Lung (tissue), 12 donors: ENCODE measurements around the gene PYCR2. TPM values are rescaled to one million over a fixed set of nuclear protein-coding genes. Genes with fewer than 3 reads are reported as not detected.

ENCODE experiments used
- ATAC-seq: fragments of 200-7000 bp; cut with Tn5 transposase; one replicate; pipeline ENCODE4 v1.9.1; 2020; ENCODE audit warnings: moderate number of reproducible peaks; ENCODE audit not compliant: insufficient read depth, low FRiP score
- DNase-seq, 3 donors: peaks; one replicate each; pipeline ENCODE4 v3.0.0-alpha.2; 2013 to 2017
- H3K27ac ChIP-seq, 2 donors: one replicate each; pipeline ENCODE4 v1.5.1; 2013; ENCODE audit warnings: mild to moderate bottlenecking in 2 of 2, moderate library complexity in 2 of 2, control low read depth in 1 of 2, inconsistent platforms in 1 of 2, low read depth in 1 of 2, low read length in 1 of 2
- H3K27me3 ChIP-seq, 3 donors: one replicate each; pipeline ENCODE4 v1.5.1; 2013; ENCODE audit warnings: low read length in 2 of 3; ENCODE audit not compliant: control insufficient read depth in 3 of 3, insufficient read depth in 3 of 3
- H3K36me3 ChIP-seq, 4 donors: one replicate each; pipeline ENCODE4 v1.5.1; 2013; ENCODE audit warnings: low read length in 4 of 4, mild to moderate bottlenecking in 1 of 4, moderate library complexity in 1 of 4; ENCODE audit not compliant: control insufficient read depth in 4 of 4, insufficient read depth in 4 of 4
- H3K4me1 ChIP-seq, 5 donors: one replicate each; pipeline ENCODE4 v1.5.1; 2013; ENCODE audit warnings: low read length in 5 of 5, mild to moderate bottlenecking in 2 of 5, moderate library complexity in 1 of 5; ENCODE audit not compliant: control insufficient read depth in 5 of 5, insufficient read depth in 5 of 5
- H3K4me3 ChIP-seq: one replicate; pipeline ENCODE4 v1.5.1; 2013; ENCODE audit warnings: mild to moderate bottlenecking, control low read depth, moderate library complexity
- H3K9ac ChIP-seq, 2 donors: one replicate each; pipeline ENCODE4 v1.5.1; 2013; ENCODE audit warnings: low read length in 2 of 2, control low read depth in 1 of 2; ENCODE audit not compliant: insufficient read depth in 1 of 2
- H3K9me3 ChIP-seq, 4 donors: one replicate each; pipeline ENCODE4 v1.5.1; 2013; ENCODE audit warnings: low read length in 3 of 4, mild to moderate bottlenecking in 1 of 4, moderate library complexity in 1 of 4; ENCODE audit not compliant: control insufficient read depth in 4 of 4, insufficient read depth in 3 of 4
- WGBS, 2 donors: extraction: QIAGEN DNeasy Blood & Tissue Kit; methylation state at CpG; one replicate each; pipeline ENCODE4 v1.1.7; 2013; 5-methylcytosine and 5-hydroxymethylcytosine counted together
- polyA plus RNA-seq, 2 donors: library from polyadenylated mRNA; stranded (reverse); fragments of 200-250 nt; gene quantifications; one replicate each; pipeline ENCODE4 v1.2.1, GENCODE V29; 2013
- total RNA-seq, 2 donors: library from RNA; depleted of rRNA in 1 of 2; stranded (reverse); fragments of >200 nt in 1 of 2; gene quantifications; one replicate each; pipeline ENCODE4 v1.2.1, GENCODE V29; 2014 to 2021
- TF ChIP-seq, protein P1 (sequence below): IDR thresholded peaks from 2 replicates; pipeline ENCODE4 v1.5.1; 2012; ENCODE audit warnings: mild to moderate bottlenecking; ENCODE audit errors: control extremely low read depth, extremely low read depth
- donor health status: control.
- donor health status: control.
- donor health status: Bipolar disorder and iron deficiency.
- donor health status: healthy.
- donor health status: DM: yes; HTN: yes; CAD: no.

Gene PYCR2
- total and polyA plus RNA-seq, 4 donors: 32.6 to 105 (median 84.8) TPM

DNA sequence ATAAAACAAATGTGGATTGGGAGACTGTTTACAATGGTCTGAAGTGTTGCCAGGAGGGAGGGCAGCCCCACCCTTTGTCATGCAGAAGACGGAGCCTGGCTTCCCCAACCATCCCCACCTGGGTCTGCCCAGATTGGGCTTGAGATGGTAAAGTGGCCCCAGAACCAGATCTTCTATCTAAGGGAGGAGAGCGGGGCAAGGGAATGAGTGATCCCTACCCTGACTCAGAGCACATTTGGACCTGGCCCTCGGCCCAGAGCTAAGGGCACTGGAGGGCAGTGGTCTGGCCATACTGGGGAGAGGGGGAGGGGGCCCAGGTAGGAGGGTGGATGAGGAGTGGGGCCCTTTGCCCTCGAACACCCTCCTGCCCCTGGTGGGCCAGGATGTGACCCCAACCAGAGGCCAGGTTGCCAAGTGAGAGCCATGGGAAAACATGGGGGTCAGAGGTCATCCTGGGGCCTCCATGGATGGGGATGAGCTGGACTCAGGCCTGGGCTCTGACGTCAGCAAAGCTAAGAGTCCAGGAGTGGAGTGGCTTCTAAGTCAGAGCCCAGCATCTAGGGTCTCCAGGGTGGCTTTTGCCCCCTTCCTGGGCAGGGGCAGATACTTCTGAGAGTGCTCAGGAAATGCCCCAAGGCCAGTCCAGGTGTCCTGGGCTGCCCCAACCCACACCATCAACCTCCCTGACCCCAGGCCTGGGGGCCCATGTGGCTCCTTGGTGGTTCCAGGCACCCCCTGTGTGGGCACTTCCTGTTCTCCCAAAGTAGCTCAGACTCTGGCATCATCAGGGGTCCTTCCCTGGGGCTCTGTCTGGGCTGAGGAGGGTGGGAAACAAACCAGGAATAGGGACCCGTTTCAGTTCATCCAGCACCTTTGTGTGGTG lies 33.5 kb downstream of the PYCR2 start:
- TF ChIP-seq, protein P1, sequence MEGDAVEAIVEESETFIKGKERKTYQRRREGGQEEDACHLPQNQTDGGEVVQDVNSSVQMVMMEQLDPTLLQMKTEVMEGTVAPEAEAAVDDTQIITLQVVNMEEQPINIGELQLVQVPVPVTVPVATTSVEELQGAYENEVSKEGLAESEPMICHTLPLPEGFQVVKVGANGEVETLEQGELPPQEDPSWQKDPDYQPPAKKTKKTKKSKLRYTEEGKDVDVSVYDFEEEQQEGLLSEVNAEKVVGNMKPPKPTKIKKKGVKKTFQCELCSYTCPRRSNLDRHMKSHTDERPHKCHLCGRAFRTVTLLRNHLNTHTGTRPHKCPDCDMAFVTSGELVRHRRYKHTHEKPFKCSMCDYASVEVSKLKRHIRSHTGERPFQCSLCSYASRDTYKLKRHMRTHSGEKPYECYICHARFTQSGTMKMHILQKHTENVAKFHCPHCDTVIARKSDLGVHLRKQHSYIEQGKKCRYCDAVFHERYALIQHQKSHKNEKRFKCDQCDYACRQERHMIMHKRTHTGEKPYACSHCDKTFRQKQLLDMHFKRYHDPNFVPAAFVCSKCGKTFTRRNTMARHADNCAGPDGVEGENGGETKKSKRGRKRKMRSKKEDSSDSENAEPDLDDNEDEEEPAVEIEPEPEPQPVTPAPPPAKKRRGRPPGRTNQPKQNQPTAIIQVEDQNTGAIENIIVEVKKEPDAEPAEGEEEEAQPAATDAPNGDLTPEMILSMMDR: no peak
- H3K27ac ChIP-seq: no peak overlapping the region
- no peak overlapping the region for H3K9ac ChIP-seq
- ATAC-seq (no peak), DNase-seq (no peak)
- H3K9me3 ChIP-seq: no peaks in the 10 kb centered on the region
- H3K36me3 ChIP-seq: no peaks in the 10 kb centered on the region
- H3K4me1 ChIP-seq: peaks cover 0 to 34% (median 10%) of the 10 kb centered on the region in 5 donors
- WGBS, 2 donors: 73 to 87% methylated on average over 6 of the region's 6 CpGs
- no peaks in the 10 kb centered on the region for H3K27me3 ChIP-seq
- no peak overlapping the region for H3K4me3 ChIP-seq

DNA sequence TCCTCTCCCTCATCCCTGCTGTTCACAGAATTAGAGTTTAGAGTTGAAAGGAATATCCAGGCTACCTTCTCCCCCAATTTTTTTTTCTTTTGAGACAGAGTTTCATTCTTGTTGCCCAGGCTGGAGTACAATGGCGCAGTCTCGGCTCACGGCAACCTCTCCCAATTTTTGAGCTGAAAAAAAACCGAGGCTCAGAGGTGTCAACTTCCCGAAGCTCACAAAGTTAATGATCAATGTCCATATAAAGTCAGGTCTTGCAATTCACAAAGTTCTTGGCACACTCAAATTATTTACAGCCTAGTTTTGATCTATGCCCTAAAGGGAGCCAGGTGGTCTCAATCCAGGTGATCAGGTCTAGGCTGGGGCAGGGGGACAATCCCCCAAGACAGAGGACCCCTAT lies 34.3 kb downstream of the PYCR2 start:
- Histone ChIP-seq H3K4me3 (no peak overlapping the region), H3K27ac (no peak overlapping the region), H3K4me1 (peaks cover 0 to 34% (median 10%) of the 10 kb centered on the region in 5 donors), H3K27me3 (no peaks in the 10 kb centered on the region), H3K9ac (no peak overlapping the region), H3K36me3 (no peaks in the 10 kb centered on the region), H3K9me3 (no peaks in the 10 kb centered on the region)
- no peak for ATAC-seq
- 94 to 98% methylated on average over 5 of the region's 5 CpGs for WGBS, 2 donors
- TF ChIP-seq, protein P1: no peak
- no peak for DNase-seq

DNA sequence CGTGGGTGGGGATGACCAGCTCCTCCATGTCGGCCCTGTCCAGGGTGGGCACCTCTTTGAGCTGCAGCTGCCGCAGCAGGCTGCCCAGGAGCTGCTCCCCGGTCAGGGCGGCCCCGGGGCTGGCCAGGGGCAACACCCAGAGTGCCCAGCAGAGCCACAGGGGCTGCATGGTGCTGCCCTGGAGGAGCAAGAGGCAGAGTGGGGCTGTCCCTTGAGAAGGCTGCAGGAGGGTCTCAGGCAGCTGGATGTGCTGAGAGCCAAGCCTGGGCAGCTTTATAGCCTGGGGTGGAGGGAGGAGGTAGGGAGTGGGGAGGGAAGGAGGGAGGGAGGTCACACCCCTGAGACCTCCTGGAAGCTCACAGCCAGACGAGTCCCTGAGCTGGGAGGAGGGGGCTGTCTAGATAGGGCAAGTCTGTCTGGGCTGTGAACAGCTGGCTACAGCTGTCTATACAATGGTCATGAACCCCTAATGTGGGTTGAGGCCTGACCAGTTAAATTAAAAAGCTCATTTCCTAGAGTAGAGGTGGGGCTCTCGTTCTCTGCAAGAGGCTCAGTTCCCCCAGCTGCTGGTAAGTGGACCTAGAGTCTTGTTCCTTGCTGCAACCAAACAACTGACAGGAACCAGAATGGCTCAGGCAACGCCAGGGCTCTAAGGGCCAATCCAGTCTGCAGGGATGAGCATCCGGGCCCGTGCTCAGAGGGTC lies 35.0 kb downstream of the PYCR2 start, which contains the start of gene LEFTY1:
LEFTY1 (minus strand) TSS at position 249 of the 704 bp plus-strand sequence; CDS start at position 169, 80 bp downstream.
- DNase-seq (peak; percentile 94 to 98 (median 98)), ATAC-seq (no peak)
- peaks cover 0 to 34% (median 10%) of the 10 kb centered on the region in 5 donors for H3K4me1 ChIP-seq
- H3K4me3 ChIP-seq: no peak within 1 kb of the TSS
- peak within 1 kb of the TSS in 1 of 2 donors; percentile 23 for H3K9ac ChIP-seq
- no peaks in the 10 kb centered on the region for H3K36me3 ChIP-seq
- no peak within 1 kb of the TSS for H3K27ac ChIP-seq
- H3K27me3 ChIP-seq: no peaks in the 10 kb centered on the region
- no peaks in the 10 kb centered on the region for H3K9me3 ChIP-seq
- 81 to 86% methylated on average over 11 of the region's 11 CpGs for WGBS, 2 donors
- TF ChIP-seq, protein P1: no peak
